NAMALWA (cell line): ENCODE results near the gene TSPAN3.

Experiments used
- DNase-seq: peaks from one replicate; pipeline ENCODE4 v3.0.0-alpha.2; 2015; ENCODE audit warnings: low spot score

TSPAN3 gene

GRCh38 chr15:77033729-77034671 is 36.9 kb downstream of the TSPAN3 start:
- no peak for DNase-seq

GRCh38 chr15:77033417-77033728 is 37.5 kb downstream of the TSPAN3 start:
- no peak for DNase-seq

GRCh38 chr15:77032647-77033416 is 38.1 kb downstream of the TSPAN3 start:
- no peak for DNase-seq

- DNase-seq = no peak
Measured at GRCh38 chr15:77032052-77032646, 38.8 kb downstream of the TSPAN3 start.

GRCh38 chr15:77031376-77032050 is 39.4 kb downstream of the TSPAN3 start:
- DNase-seq = peak; percentile 84

GRCh38 chr15:77030928-77031375 is 40.0 kb downstream of the TSPAN3 start:
- DNase-seq = no peak

GRCh38 chr15:77030048-77030927 is 40.6 kb downstream of the TSPAN3 start:
- no peak for DNase-seq

GRCh38 chr15:77029166-77030047 is 41.5 kb downstream of the TSPAN3 start:
- DNase-seq = no peak

GRCh38 chr15:77028451-77029165 is 42.3 kb downstream of the TSPAN3 start:
- no peak for DNase-seq

- DNase-seq = no peak
Measured at GRCh38 chr15:77027697-77028450, 43.0 kb downstream of the TSPAN3 start.

GRCh38 chr15:77027111-77027696 is 43.7 kb downstream of the TSPAN3 start:
- no peak for DNase-seq

GRCh38 chr15:77026501-77027110 is 44.3 kb downstream of the TSPAN3 start:
- DNase-seq = no peak

- DNase-seq = no peak
Measured at GRCh38 chr15:77025941-77026411, 44.9 kb downstream of the TSPAN3 start.

GRCh38 chr15:77025083-77025901 is 45.6 kb downstream of the TSPAN3 start:
- DNase-seq = no peak

GRCh38 chr15:77024273-77025082 is 46.4 kb downstream of the TSPAN3 start:
- DNase-seq = peak; percentile 74
